Measurements from ENCODE around the gene COL4A1.

Gene COL4A1

DNA sequence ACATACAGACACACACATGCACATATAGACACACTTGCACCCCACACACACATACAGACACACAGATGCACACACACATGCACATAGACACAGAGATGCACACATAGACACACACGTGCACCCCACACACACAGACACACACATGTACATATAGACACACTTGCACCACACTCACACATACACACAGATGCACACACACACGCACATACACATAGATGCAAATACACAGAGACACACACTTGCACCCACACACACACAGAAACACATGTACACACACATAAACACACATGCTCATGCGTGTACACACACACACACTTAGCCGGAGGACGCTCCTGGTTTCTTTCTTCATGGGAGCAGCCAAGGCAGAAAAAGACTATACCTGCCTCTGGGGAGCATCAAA, 10.1 kb upstream of the COL4A1 start:
- TF ChIP-seq POLR2AphosphoS5 (IDR thresholded peaks at IDR 0.05; ENCODE audit: low read depth, low read length) = no peak

- TF ChIP-seq FOXP2 (optimal IDR thresholded peaks at IDR 0.05; ENCODE audit: borderline replicate concordance, extremely low read depth, extremely low read length, insufficient read depth) (no peak), REST (IDR thresholded peaks at IDR 0.05; ENCODE audit: insufficient read depth in 1 of 2, low read depth in 2 of 2, low read length in 2 of 2) (no peak), TAF1 (IDR thresholded peaks at IDR 0.05; ENCODE audit: borderline replicate concordance, insufficient read depth, low read length) (no peak), SIN3A (IDR thresholded peaks at IDR 0.05; ENCODE audit: borderline replicate concordance, insufficient read depth, low read length) (no peak), POLR2AphosphoS5 (IDR thresholded peaks at IDR 0.05; ENCODE audit: low read depth, low read length) (no peak)
Observed at GRCh38 chr13:110316196-110316595, 9.2 kb upstream of the COL4A1 start.

GRCh38 chr13:110314516-110315245, 7.7 kb upstream of the COL4A1 start:
- TF ChIP-seq REST (IDR thresholded peaks at IDR 0.05; ENCODE audit: insufficient read depth in 1 of 2, low read depth in 2 of 2, low read length in 2 of 2) = no peak
- TF ChIP-seq POLR2AphosphoS5 (IDR thresholded peaks at IDR 0.05; ENCODE audit: low read depth, low read length) = no peak
- TF ChIP-seq FOXP2 (optimal IDR thresholded peaks at IDR 0.05; ENCODE audit: borderline replicate concordance, extremely low read depth, extremely low read length, insufficient read depth) = no peak
- no peak for TF ChIP-seq SIN3A (IDR thresholded peaks at IDR 0.05; ENCODE audit: borderline replicate concordance, insufficient read depth, low read length)
- no peak for TF ChIP-seq TAF1 (IDR thresholded peaks at IDR 0.05; ENCODE audit: borderline replicate concordance, insufficient read depth, low read length)

GRCh38 chr13:110312339-110313031, 5.5 kb upstream of the COL4A1 start:
- TF ChIP-seq POLR2AphosphoS5 (IDR thresholded peaks at IDR 0.05; ENCODE audit: low read depth, low read length) (no peak), REST (IDR thresholded peaks at IDR 0.05; ENCODE audit: insufficient read depth in 1 of 2, low read depth in 2 of 2, low read length in 2 of 2) (no peak), FOXP2 (optimal IDR thresholded peaks at IDR 0.05; ENCODE audit: borderline replicate concordance, extremely low read depth, extremely low read length, insufficient read depth) (no peak), TAF1 (IDR thresholded peaks at IDR 0.05; ENCODE audit: borderline replicate concordance, insufficient read depth, low read length) (no peak), SIN3A (IDR thresholded peaks at IDR 0.05; ENCODE audit: borderline replicate concordance, insufficient read depth, low read length) (no peak)

- no peak for TF ChIP-seq POLR2AphosphoS5 (IDR thresholded peaks at IDR 0.05; ENCODE audit: low read depth, low read length)
- TF ChIP-seq SIN3A (IDR thresholded peaks at IDR 0.05; ENCODE audit: borderline replicate concordance, insufficient read depth, low read length) = no peak
- TF ChIP-seq TAF1 (IDR thresholded peaks at IDR 0.05; ENCODE audit: borderline replicate concordance, insufficient read depth, low read length) = no peak
Observed at GRCh38 chr13:110311443-110312338, 4.7 kb upstream of the COL4A1 start.
